HepG2 (cell line): ENCODE measurements around the gene FTHL17. TPM values are rescaled to one million over a fixed set of nuclear protein-coding genes. Genes with fewer than 3 reads are reported as not detected.

Experiments
- ATAC-seq: fragments of 200-7000 bp; cut with Tn5 transposase; 3 replicates; pipeline ENCODE4 v1.9.1; 2020; ENCODE audit warnings: mild to moderate bottlenecking, moderate library complexity
- BruUV-seq: library from RNA; stranded (reverse); fragments of 400-500 nt; replicated peaks from 2 replicates; lab custom pipeline; 2021; lab: Mats Ljungman, UMichigan
- CTCF ChIA-PET: fragments of 300-600 bp; formaldehyde crosslinking; extraction: SDS; loops from one replicate; lab custom pipeline; 2021; ENCODE audit warnings: low total read pairs, inconsistent platforms, low intra/inter-chr PET ratio; lab: Yijun Ruan, JAX
- POLR2A ChIA-PET: fragments of 350-600 bp; sonication (Branson Sonifier 250); formaldehyde crosslinking; loops from one replicate; lab custom pipeline; 2020; ENCODE audit warnings: antibody characterized with exemption, inconsistent platforms; lab: Yijun Ruan, JAX
- DNase-seq: peaks from one replicate; pipeline ENCODE4 v3.0.0-alpha.2; 2015; ENCODE audit warnings: low spot score
- FAIRE-seq: peaks from 3 replicates; lab custom pipeline; 2011; peaks lifted over from hg19 to GRCh38; lab: Jason Lieb, UNC
- H2AFZ ChIP-seq: one replicate; pipeline ENCODE4 v1.6.1; 2011; ENCODE audit warnings: low read length, inconsistent platforms
- H3K27ac ChIP-seq: fragments of 300-600 bp; 3 replicates; pipeline ENCODE4 v1.8.0; 2011; ENCODE audit warnings: mixed run types, mild to moderate bottlenecking, mixed read lengths, low read length, inconsistent platforms; ENCODE audit not compliant: insufficient read depth; ENCODE audit errors: extremely low read length
- H3K27me3 ChIP-seq, 2 experiments: fragments of 200-600 bp in 1 of 2; 2 replicates in 1 of 2; 3 replicates in 1 of 2; pipeline versions ENCODE4 v1.6.0 to v1.8.0; 2011; ENCODE audit warnings: low read length in 2 of 2, mild to moderate bottlenecking in 2 of 2, moderate library complexity in 2 of 2, inconsistent platforms in 1 of 2; ENCODE audit not compliant: insufficient read depth in 2 of 2, control insufficient read depth in 1 of 2
- H3K36me3 ChIP-seq, 2 experiments: fragments of 200-600 bp in 1 of 2; replicated peaks in 1 of 2; 2 replicates in 1 of 2; 3 replicates in 1 of 2; pipeline versions ENCODE4 v1.5.1 to v1.8.0; 2011; ENCODE audit warnings: low read length in 2 of 2, inconsistent platforms in 1 of 2; ENCODE audit not compliant: insufficient read depth in 2 of 2, control insufficient read depth in 1 of 2
- H3K4me1 ChIP-seq: 2 replicates; pipeline ENCODE4 v1.5.1; 2012; ENCODE audit warnings: low read length, inconsistent platforms; ENCODE audit not compliant: insufficient read depth
- H3K4me2 ChIP-seq: 2 replicates; pipeline ENCODE4 v1.6.0; 2011; ENCODE audit warnings: low read depth, low read length, inconsistent platforms
- H3K4me3 ChIP-seq, 3 experiments: fragments of 200-600 bp in 1 of 3; sonication (generic), shearing (Covaris generic) in 1 of 3; replicated peaks in 1 of 3; 2 replicates each; pipeline ENCODE4 v1.5.1; 2011 to 2016; ENCODE audit warnings: low read length in 3 of 3, inconsistent platforms in 2 of 3, low read depth in 2 of 3, mild to moderate bottlenecking in 2 of 3, control low read depth in 1 of 3, mixed read lengths in 1 of 3; ENCODE audit not compliant: insufficient read depth in 1 of 3
- H3K79me2 ChIP-seq: one replicate; pipeline ENCODE4 v1.6.1; 2011; ENCODE audit warnings: low read length, inconsistent platforms; ENCODE audit not compliant: insufficient read depth
- H3K9ac ChIP-seq: 2 replicates; pipeline ENCODE4 v1.6.0; 2011; ENCODE audit warnings: mild to moderate bottlenecking, low read depth, low read length, inconsistent platforms; ENCODE audit not compliant: insufficient read depth
- H3K9me3 ChIP-seq: 2 replicates; pipeline ENCODE4 v1.5.1; 2012; ENCODE audit warnings: mild to moderate bottlenecking, low read length
- H4K20me1 ChIP-seq: 2 replicates; pipeline ENCODE4 v1.6.0; 2011; ENCODE audit warnings: inconsistent platforms, mild to moderate bottlenecking, low read length, moderate library complexity; ENCODE audit not compliant: insufficient read depth
- BHLHE40 ChIP-seq: IDR thresholded peaks from 2 replicates; pipeline ENCODE4 v1.6.1; 2011; ENCODE audit warnings: low read length, improper control_type of control experiment
- KAT2B ChIP-seq: fragments of 150-350 bp; IDR thresholded peaks from 2 replicates; pipeline ENCODE4 v1.6.1; 2014; ENCODE audit warnings: low read depth, low read length, borderline replicate concordance
- NCOA5 ChIP-seq: sonication (generic); formaldehyde crosslinking; IDR thresholded peaks from 2 replicates; pipeline ENCODE4 v1.4.0; 2020; ENCODE audit warnings: missing genetic modification reagents
- NFYB ChIP-seq: sonication (generic); formaldehyde crosslinking; IDR thresholded peaks from 2 replicates; pipeline ENCODE4 v1.4.0; 2020; ENCODE audit warnings: missing genetic modification reagents
- PRDM10 ChIP-seq: sonication (generic); formaldehyde crosslinking; IDR thresholded peaks from 2 replicates; pipeline ENCODE4 v1.4.0; 2020; ENCODE audit warnings: low read depth, missing genetic modification reagents
- RXRA ChIP-seq: sonication (generic); formaldehyde crosslinking; IDR thresholded peaks from 2 replicates; pipeline ENCODE4 v1.5.1; 2020; ENCODE audit warnings: missing genetic modification reagents
- TARDBP ChIP-seq: sonication (generic); formaldehyde crosslinking; IDR thresholded peaks from 2 replicates; pipeline ENCODE4 v1.8.0; 2022; ENCODE audit warnings: mild to moderate bottlenecking, missing genetic modification reagents
- WIZ ChIP-seq: sonication (generic); formaldehyde crosslinking; IDR thresholded peaks from 2 replicates; pipeline ENCODE4 v1.5.1; 2020; ENCODE audit warnings: mild to moderate bottlenecking, missing genetic modification reagents
- ZFP36L2 ChIP-seq: sonication (generic); formaldehyde crosslinking; IDR thresholded peaks from 2 replicates; pipeline ENCODE4 v1.4.0; 2020; ENCODE audit warnings: missing genetic modification reagents
- ZNF263 ChIP-seq: sonication (generic); formaldehyde crosslinking; IDR thresholded peaks from 2 replicates; pipeline ENCODE4 v1.4.0; 2020; ENCODE audit warnings: missing genetic modification reagents
- ZNF451 ChIP-seq: sonication (generic); formaldehyde crosslinking; IDR thresholded peaks from 2 replicates; pipeline ENCODE4 v1.5.0; 2020; ENCODE audit warnings: mild to moderate bottlenecking, missing genetic modification reagents
- ZNF543 ChIP-seq: sonication (generic); formaldehyde crosslinking; IDR thresholded peaks from 2 replicates; pipeline ENCODE4 v1.4.0; 2020; ENCODE audit warnings: mild to moderate bottlenecking, missing genetic modification reagents
- ZNF687 ChIP-seq: sonication (generic); formaldehyde crosslinking; IDR thresholded peaks from 2 replicates; pipeline ENCODE4 v1.5.1; 2020; ENCODE audit warnings: mild to moderate bottlenecking, missing genetic modification reagents, moderate library complexity
- WGBS: methylation state at CpG from one replicate; pipeline ENCODE4 v1.1.6; 2017; ENCODE audit warnings: low lambda C conversion rate; 5-methylcytosine and 5-hydroxymethylcytosine counted together
- in situ Hi-C: cut with HindIII; loops from 2 replicates; pipeline ENCODE4 v1.10.0; 2017; ENCODE audit warnings: low pct_unique_long_range_greater_than_20kb; ENCODE audit not compliant: extremely low pct_ligation_motif_present
- intact Hi-C: fragments of 100-400 bp; cut with micrococcal nuclease; formaldehyde crosslinking; loops from one replicate; pipeline ENCODE4 v1.10.0; 2022; ENCODE audit not compliant: unreplicated experiment
- polyA plus RNA-seq, 8 experiments: library from polyadenylated mRNA; depleted of rRNA in 3 of 8; stranded (reverse) in 7 of 8; unstranded in 1 of 8; fragments of >200 nt; fragmentation: Illumina TruSeq in 4 of 8; extraction: Trizol in 4 of 8; gene quantifications; 2 replicates each; pipeline versions ENCODE4 v1.2.1 to v1.2.3, GENCODE V29; 2011 to 2016; ENCODE audit warnings: low read depth in 4 of 8, missing spikeins in 1 of 8, mixed read lengths in 1 of 8; ENCODE audit not compliant: insufficient read depth in 1 of 8
- total RNA-seq, 5 experiments: library from RNA; depleted of rRNA; stranded (reverse); fragments of >200 nt; fragmentation: Illumina TruSeq; extraction: Trizol; gene quantifications; 2 replicates each; pipeline ENCODE4 v1.2.3, GENCODE V29; 2016; ENCODE audit warnings: low read depth in 1 of 5

Gene FTHL17
- total and polyA plus RNA-seq, 2 of the 13 experiments (the other 11 are each of a cell fraction or from before 2014, with no cell fraction given): not detected

GRCh38 chrX:31114858-31115257, 43.0 kb upstream of the FTHL17 start:
- H3K27ac ChIP-seq: no peak overlapping the region
- no peaks in the 10 kb centered on the region for H3K27me3 ChIP-seq
- no peaks in the 10 kb centered on the region for H3K36me3 ChIP-seq
- no TSS peak for BruUV-seq
- no peaks in the 10 kb centered on the region for H3K9me3 ChIP-seq
- DNase-seq: no peak
- H3K4me1 ChIP-seq: no peaks in the 10 kb centered on the region
- no peak overlapping the region for H3K4me3 ChIP-seq
- no peak overlapping the region for H3K4me2 ChIP-seq
- H4K20me1 ChIP-seq: no peaks in the 10 kb centered on the region
- no peak for FAIRE-seq
- in situ Hi-C loops: no loop called here
- 50% methylated on average over 2 of the region's 2 CpGs for WGBS
- H2AFZ ChIP-seq: no peak overlapping the region
- ATAC-seq: no peak
- H3K9ac ChIP-seq: no peak overlapping the region
- TF ChIP-seq NCOA5 (no peak), WIZ (CRISPR knock-in tag) (no peak), ZNF687 (CRISPR knock-in tag) (no peak), ZNF263 (CRISPR knock-in tag) (no peak), ZNF451 (CRISPR knock-in tag) (no peak), ZNF543 (CRISPR knock-in tag) (no peak), RXRA (CRISPR knock-in tag) (no peak), KAT2B (no peak), ZFP36L2 (CRISPR knock-in tag) (no peak), NFYB (CRISPR knock-in tag) (no peak), BHLHE40 (no peak), TARDBP (no peak), PRDM10 (no peak)
- intact Hi-C loops: no loop called here
- ChIA-PET CTCF (no interaction called here), POLR2A (no interaction called here)
- H3K79me2 ChIP-seq: no peaks in the 10 kb centered on the region
